ENCODE data around the gene SMPX.

DNA sequence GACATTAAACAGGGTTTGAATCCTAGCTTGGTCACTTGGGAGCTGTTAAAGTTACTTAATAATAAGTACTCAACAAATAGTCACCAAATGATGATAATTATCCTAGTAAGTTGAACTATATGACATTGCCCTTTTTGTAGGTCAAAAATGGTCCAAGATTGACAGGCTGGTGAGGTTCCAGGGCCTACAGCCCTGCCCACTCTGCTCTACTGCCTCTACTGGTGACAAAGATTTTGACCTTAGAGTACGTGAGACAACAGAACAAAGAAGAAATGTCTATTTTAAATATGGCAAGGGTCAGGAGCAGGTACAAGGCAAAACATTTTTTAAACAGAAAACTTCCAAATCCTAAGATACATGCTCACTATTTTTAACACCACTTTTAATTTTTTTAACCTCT, 572 bp upstream of the SMPX start:
- TF ChIP-seq REST (IDR thresholded peaks at IDR 0.05; ENCODE audit: insufficient read depth in 1 of 2, low read depth in 2 of 2, low read length in 2 of 2) (no peak), SIN3A (IDR thresholded peaks at IDR 0.05; ENCODE audit: borderline replicate concordance, insufficient read depth, low read length) (no peak), POLR2AphosphoS5 (IDR thresholded peaks at IDR 0.05; ENCODE audit: low read depth, low read length) (no peak), TAF1 (IDR thresholded peaks at IDR 0.05; ENCODE audit: borderline replicate concordance, insufficient read depth, low read length) (no peak), FOXP2 (optimal IDR thresholded peaks at IDR 0.05; ENCODE audit: borderline replicate concordance, extremely low read depth, extremely low read length, insufficient read depth) (no peak)

Data from PFSK-1 (cell line).